Measurements from ENCODE around the gene CTR9. TPM values are rescaled to one million over a fixed set of nuclear protein-coding genes. Genes with fewer than 3 reads are reported as not detected.

The CTR9 gene
- total RNA-seq, 1 experiment from 2014 or later, result 45.9 TPM

DNA sequence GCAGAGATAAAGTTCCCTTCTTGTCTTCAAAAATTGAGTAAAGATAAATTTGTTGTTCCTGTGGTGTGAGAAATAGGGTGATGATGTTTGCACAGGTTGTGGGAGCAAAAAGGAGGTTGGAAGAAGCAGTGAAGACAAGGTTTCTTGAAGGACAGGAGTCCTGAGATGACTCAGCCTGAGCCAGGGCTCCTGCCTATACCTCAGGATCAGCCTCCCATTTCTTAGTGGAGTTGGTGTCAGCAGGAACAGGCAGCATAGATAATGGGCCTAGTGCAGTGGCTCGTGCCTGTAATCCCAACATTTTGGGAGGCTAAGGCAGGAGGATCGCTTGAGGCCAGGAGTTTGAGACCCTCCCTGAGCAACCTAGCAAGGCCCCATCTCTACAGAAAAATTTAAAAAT is 29.0 kb downstream of the CTR9 start:
- CTCF ChIA-PET, result no interaction called here
- Histone ChIP-seq H3K4me1 (ENCODE audit: insufficient read depth, low read length, poor library complexity, severe bottlenecking) (peaks cover 8% of the 10 kb centered on the region), H3K27ac (ENCODE audit: low read depth, low read length, poor library complexity, severe bottlenecking) (no peak overlapping the region), H3K27me3 (replicated peaks; ENCODE audit: insufficient read depth, low read depth, low read length, poor library complexity) (no peaks in the 10 kb centered on the region), H3K4me3 (ENCODE audit: low read depth, low read length, poor library complexity, severe bottlenecking) (no peak overlapping the region), H3K36me3 (ENCODE audit: insufficient read depth, low read length, poor library complexity, severe bottlenecking) (peaks cover 43% of the 10 kb centered on the region), H3K9me3 (ENCODE audit: low read depth, low read length, poor library complexity, severe bottlenecking) (no peaks in the 10 kb centered on the region)
- BruUV-seq (replicated peaks), result no TSS peak
- POLR2A ChIA-PET (ENCODE audit: low non-redundant PET), result no interaction called here
- no peak for TF ChIP-seq EZH2 (IDR thresholded peaks at IDR 0.05; ENCODE audit: borderline replicate concordance, low read depth, low read length, poor library complexity, severe bottlenecking)
- TF ChIP-seq, protein P1, sequence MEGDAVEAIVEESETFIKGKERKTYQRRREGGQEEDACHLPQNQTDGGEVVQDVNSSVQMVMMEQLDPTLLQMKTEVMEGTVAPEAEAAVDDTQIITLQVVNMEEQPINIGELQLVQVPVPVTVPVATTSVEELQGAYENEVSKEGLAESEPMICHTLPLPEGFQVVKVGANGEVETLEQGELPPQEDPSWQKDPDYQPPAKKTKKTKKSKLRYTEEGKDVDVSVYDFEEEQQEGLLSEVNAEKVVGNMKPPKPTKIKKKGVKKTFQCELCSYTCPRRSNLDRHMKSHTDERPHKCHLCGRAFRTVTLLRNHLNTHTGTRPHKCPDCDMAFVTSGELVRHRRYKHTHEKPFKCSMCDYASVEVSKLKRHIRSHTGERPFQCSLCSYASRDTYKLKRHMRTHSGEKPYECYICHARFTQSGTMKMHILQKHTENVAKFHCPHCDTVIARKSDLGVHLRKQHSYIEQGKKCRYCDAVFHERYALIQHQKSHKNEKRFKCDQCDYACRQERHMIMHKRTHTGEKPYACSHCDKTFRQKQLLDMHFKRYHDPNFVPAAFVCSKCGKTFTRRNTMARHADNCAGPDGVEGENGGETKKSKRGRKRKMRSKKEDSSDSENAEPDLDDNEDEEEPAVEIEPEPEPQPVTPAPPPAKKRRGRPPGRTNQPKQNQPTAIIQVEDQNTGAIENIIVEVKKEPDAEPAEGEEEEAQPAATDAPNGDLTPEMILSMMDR (conservative IDR thresholded peaks at IDR 0.05; ENCODE audit: low read depth, low read length), result no peak
- intact Hi-C loops (cut with micrococcal nuclease; ENCODE audit: unreplicated experiment), result no loop called here
- DNase-seq (ENCODE audit: low spot score), result no peak

DNA sequence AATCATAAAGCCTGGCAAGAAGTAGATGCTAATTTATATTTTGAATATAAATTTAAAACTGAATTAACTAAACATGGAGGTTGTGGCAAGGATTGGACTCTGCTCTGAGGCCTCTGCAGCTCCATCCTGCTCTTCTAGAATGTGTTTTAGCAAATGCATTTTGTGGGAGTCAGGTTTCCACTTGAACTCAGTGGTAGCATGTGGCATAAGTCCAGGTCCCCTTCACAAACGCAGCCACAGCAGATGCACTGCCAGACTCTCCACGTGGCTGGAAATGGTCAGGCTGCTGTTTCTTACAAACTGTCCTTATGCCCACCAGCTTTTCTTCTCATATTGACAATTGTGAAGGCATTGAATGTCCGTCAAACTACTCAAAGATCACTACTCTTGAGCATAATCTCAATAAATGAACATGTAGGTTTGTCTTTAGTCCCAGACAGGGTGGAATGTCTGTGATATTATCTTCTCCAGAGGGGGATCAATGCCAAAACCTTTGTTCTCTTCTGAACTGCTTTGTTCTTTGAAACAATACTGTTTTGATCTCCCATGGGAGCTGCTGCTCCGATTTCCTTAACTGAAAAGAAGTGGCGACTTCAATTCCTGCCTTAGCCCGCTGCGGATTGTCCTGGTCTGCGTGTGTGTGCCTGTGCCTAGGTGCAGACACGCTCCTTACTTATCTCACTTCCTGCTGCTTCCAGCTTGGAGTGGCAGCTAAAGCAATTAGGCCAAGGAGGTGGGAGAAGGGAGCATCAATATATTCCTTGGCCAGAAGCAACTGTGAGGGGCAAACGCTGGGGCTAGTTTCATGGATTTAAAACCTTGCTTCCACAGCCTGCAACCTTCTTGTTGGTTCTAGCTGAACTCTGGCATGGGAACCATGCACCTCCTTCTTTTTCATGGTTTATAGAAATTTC is 33.4 kb downstream of the CTR9 start:
- Histone ChIP-seq H3K27me3 (replicated peaks; ENCODE audit: insufficient read depth, low read depth, low read length, poor library complexity) (no peaks in the 10 kb centered on the region), H3K4me3 (ENCODE audit: low read depth, low read length, poor library complexity, severe bottlenecking) (no peak overlapping the region), H3K9me3 (ENCODE audit: low read depth, low read length, poor library complexity, severe bottlenecking) (no peaks in the 10 kb centered on the region), H3K27ac (ENCODE audit: low read depth, low read length, poor library complexity, severe bottlenecking) (no peak overlapping the region), H3K4me1 (ENCODE audit: insufficient read depth, low read length, poor library complexity, severe bottlenecking) (peaks cover 8% of the 10 kb centered on the region), H3K36me3 (ENCODE audit: insufficient read depth, low read length, poor library complexity, severe bottlenecking) (peaks cover 10% of the 10 kb centered on the region)
- CTCF ChIA-PET, result interaction anchor here (0.7 to 1.0 kb wide), 2 partner anchors 244 to 378 kb away, joined by 5 to 6 read pairs; no protein-coding TSS in a partner anchor
- no TSS peak for BruUV-seq (replicated peaks)
- intact Hi-C loops (cut with micrococcal nuclease; ENCODE audit: unreplicated experiment), result no loop called here
- DNase-seq (ENCODE audit: low spot score), result no peak
- no peak for TF ChIP-seq EZH2 (IDR thresholded peaks at IDR 0.05; ENCODE audit: borderline replicate concordance, low read depth, low read length, poor library complexity, severe bottlenecking)
- TF ChIP-seq, protein P1 (conservative IDR thresholded peaks at IDR 0.05; ENCODE audit: low read depth, low read length), result no peak
- POLR2A ChIA-PET (ENCODE audit: low non-redundant PET), result no interaction called here

DNA sequence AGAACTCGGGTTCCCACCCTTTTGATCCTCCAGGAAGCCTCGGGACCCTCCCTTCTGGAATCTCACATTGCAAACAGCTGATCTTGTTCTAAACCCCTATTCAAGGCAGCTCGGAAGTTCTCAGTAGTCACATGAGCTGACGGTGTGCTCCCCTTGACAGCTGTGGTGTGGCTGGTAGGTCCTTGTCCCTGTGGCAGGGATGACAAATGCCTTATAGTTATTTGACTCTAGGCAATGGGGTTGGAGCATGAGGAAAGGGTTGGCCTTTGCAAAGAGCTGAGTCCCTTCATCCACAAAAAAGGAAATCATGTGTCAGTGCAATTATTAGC is 34.1 kb downstream of the CTR9 start:
- Histone ChIP-seq H3K27me3 (replicated peaks; ENCODE audit: insufficient read depth, low read depth, low read length, poor library complexity) (no peaks in the 10 kb centered on the region), H3K9me3 (ENCODE audit: low read depth, low read length, poor library complexity, severe bottlenecking) (no peaks in the 10 kb centered on the region), H3K4me1 (ENCODE audit: insufficient read depth, low read length, poor library complexity, severe bottlenecking) (peaks cover 8% of the 10 kb centered on the region), H3K27ac (ENCODE audit: low read depth, low read length, poor library complexity, severe bottlenecking) (no peak overlapping the region), H3K4me3 (ENCODE audit: low read depth, low read length, poor library complexity, severe bottlenecking) (no peak overlapping the region), H3K36me3 (ENCODE audit: insufficient read depth, low read length, poor library complexity, severe bottlenecking) (peaks cover 4% of the 10 kb centered on the region)
- intact Hi-C loops (cut with micrococcal nuclease; ENCODE audit: unreplicated experiment), result no loop called here
- no peak for TF ChIP-seq EZH2 (IDR thresholded peaks at IDR 0.05; ENCODE audit: borderline replicate concordance, low read depth, low read length, poor library complexity, severe bottlenecking)
- TF ChIP-seq, protein P1 (conservative IDR thresholded peaks at IDR 0.05; ENCODE audit: low read depth, low read length), result no peak
- ChIA-PET POLR2A (ENCODE audit: low non-redundant PET) (no interaction called here), CTCF (no interaction called here)
- BruUV-seq (replicated peaks), result no TSS peak
- no peak for DNase-seq (ENCODE audit: low spot score)

All from A673 (cell line).